AG10803 (cell line): ENCODE measurements around the gene SERHL2.

Experiments used
- DNase-seq: peaks from one replicate; pipeline ENCODE4 v3.0.0; 2010; ENCODE audit warnings: low read depth
- H3K4me3 ChIP-seq: 2 replicates; pipeline ENCODE4 v1.5.1; 2011; ENCODE audit warnings: mild to moderate bottlenecking, low read length, control low read depth
- TF ChIP-seq, protein P1 (sequence below): conservative IDR thresholded peaks from 2 replicates; pipeline ENCODE4 v1.5.1; 2011; ENCODE audit warnings: mild to moderate bottlenecking, low read length, control low read depth, inconsistent platforms

Gene SERHL2

GRCh38 chr22:42585096-42585495 is 31.3 kb downstream of the SERHL2 start:
- H3K4me3 ChIP-seq: no peak overlapping the region
- no peak for DNase-seq
- TF ChIP-seq, protein P1, sequence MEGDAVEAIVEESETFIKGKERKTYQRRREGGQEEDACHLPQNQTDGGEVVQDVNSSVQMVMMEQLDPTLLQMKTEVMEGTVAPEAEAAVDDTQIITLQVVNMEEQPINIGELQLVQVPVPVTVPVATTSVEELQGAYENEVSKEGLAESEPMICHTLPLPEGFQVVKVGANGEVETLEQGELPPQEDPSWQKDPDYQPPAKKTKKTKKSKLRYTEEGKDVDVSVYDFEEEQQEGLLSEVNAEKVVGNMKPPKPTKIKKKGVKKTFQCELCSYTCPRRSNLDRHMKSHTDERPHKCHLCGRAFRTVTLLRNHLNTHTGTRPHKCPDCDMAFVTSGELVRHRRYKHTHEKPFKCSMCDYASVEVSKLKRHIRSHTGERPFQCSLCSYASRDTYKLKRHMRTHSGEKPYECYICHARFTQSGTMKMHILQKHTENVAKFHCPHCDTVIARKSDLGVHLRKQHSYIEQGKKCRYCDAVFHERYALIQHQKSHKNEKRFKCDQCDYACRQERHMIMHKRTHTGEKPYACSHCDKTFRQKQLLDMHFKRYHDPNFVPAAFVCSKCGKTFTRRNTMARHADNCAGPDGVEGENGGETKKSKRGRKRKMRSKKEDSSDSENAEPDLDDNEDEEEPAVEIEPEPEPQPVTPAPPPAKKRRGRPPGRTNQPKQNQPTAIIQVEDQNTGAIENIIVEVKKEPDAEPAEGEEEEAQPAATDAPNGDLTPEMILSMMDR: no peak

GRCh38 chr22:42586381-42586780 is 32.6 kb downstream of the SERHL2 start:
- TF ChIP-seq, protein P1: no peak
- H3K4me3 ChIP-seq: no peak overlapping the region
- DNase-seq: no peak

DNA sequence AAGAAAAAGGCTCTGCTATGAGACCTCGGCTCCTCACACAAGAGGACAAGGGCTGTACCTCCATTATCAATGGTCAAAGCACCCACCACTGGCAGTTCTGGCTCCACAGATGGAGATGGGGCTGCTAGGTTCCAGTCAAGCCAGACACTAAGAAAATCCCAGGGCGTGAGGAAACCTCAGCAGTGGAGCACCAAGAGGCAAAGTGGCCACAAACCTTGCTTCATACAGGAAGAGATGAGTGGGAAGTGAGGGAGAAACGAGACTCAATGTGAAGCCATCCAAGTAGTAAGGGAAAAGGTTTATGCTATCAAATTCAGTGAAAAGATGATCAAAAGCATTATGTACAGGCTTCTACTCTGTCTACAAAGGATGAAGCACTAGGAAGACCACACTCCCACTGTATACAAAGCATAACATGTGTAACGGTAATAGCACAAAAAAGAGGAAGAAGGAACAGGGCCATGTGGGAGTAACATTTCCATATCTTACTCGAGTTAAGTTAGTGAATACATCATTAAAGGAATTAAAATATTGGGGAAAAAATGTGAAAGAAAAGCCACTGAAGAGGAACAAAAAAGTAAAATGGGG is 33.9 kb downstream of the SERHL2 start:
- no peak for DNase-seq
- H3K4me3 ChIP-seq: no peak overlapping the region
- TF ChIP-seq, protein P1: no peak

DNA sequence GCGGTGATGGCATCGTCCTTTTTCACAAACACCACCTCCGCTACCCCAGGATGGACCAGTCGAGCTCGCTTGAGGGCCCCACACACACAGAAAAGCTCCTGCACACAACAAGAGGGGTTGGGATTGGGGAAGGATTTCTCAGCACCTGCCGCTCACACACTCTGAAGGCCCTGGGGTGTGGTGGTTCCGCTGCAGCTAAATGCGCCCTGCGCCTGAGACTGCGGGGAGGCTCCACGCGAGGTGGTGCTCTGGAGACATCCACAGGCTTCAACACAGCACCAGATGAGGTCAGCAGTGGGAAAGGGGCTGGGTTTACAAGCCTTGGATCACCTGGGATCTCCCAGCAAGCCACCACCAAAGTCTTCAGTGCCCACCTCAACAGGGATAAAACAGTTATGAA is 38.2 kb downstream of the SERHL2 start:
- no peak overlapping the region for H3K4me3 ChIP-seq
- no peak for DNase-seq
- TF ChIP-seq, protein P1: no peak

GRCh38 chr22:42595434-42595833 is 41.7 kb downstream of the SERHL2 start:
- no peak overlapping the region for H3K4me3 ChIP-seq
- no peak for DNase-seq
- TF ChIP-seq, protein P1: no peak

GRCh38 chr22:42596336-42596735 is 42.6 kb downstream of the SERHL2 start:
- no peak for DNase-seq
- H3K4me3 ChIP-seq: no peak overlapping the region
- TF ChIP-seq, protein P1: no peak

- DNase-seq: no peak
- TF ChIP-seq, protein P1: no peak
- no peak overlapping the region for H3K4me3 ChIP-seq
These were observed 43.2 kb downstream of the SERHL2 start for GRCh38 chr22:42596863-42597530.
